Measurements from ENCODE around the gene ROM1.
A peak's percentile ranks its signal among the peaks of the same experiment; 100 is the strongest.

Gene ROM1

DNA sequence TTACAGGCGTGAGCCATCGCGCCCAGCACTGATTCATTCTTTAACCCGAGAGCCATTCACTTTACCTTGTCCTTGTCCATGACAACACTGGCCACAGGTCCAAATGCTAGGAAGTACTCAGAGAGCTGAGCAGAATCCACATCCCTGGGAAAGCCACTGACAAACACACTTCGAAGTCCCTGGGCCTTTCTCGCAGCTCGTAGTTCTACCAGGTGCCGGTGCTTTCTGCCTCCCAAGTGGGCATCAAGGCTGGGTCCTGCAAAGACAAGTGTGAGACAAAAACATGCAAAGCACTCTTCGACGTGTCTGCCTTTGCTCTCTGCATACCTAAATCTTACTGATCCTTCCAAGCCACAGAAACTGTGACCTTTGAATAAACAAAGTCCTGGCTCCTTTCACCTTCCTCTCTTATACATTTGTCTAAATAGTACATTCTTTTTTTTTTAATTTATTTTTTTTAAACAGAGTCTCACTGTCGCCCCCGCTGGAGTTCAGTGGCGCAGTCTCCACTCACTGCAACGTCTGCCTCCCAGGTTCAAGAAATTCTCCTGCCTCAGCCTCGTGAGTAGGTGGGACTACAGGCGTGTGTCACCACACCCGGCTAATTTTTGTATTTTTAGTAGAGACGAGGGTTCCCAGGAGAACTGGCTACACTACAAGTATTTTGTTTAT lies 24.0 kb upstream of the ROM1 start:
- no peak for DNase-seq

DNA sequence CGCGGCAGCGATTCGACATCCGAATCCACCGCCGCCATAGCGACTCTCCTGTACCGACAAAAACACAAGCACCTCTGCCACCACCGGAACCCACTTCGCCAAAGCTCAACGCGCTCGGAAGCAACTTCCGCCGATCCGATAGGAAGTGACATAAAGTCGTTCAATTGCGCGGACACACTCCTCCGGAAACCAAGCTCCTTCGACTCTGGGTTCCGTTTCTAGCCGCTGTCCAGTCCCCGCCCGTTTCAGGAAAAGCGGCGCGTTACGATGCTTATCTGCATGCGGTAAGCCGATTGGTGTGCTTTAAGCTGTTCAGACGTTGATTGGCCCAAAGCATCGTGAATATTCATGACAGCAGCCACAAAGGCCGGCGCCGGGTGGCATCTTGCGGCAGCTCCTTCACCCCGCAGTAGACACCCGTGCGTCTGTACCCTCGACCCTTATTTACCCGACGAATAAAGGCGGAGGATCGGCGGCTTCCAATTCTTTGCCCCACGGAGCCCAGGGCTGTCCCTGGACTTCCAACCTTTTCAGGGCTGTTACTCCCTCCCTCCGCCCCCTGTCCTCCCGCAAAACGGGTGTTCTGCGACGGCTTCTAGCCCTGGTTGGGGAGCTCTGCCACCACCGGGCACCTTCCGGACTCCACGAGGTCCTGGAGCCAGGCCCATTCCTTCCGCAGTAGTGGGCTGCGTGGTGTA lies 21.5 kb upstream of the ROM1 start, which contains the start of gene TUT1:
TUT1 (minus strand) TSS at position 76 of the 698 bp plus-strand sequence; CDS start at position 38, 38 bp downstream.
- peak; percentile 98 for DNase-seq

DNA sequence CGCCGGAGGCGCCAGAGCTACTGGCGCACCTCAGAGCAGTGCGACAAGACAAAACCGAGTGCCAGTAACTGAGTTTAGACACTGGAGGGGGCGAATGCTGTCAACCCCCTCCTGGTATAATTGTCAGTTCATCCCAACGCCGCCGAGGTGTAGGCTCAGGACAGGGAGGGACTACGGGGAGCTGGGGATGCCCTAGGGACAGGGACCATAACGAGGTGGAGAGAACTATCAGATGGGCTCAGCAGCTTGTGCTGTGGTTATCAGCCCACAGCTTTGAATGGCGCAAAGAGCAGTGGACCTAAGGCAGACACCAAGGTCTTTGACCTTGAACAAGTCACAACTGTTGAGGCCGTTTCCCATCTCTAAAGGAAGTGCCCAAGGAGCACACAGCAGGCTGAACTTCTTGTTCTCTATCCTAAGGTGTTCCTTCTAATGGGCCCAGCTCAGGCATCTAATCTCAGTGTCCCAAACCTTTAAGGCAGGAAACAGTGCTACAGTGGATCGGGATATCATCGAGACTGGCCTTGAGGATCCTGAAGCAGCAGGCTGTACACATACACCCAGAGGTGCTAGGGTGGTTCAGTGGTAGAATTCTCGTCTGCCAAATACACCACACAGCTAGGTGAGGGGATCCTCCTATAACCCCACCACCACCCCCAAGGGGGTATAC lies 20.8 kb upstream of the ROM1 start:
- DNase-seq = no peak

DNA sequence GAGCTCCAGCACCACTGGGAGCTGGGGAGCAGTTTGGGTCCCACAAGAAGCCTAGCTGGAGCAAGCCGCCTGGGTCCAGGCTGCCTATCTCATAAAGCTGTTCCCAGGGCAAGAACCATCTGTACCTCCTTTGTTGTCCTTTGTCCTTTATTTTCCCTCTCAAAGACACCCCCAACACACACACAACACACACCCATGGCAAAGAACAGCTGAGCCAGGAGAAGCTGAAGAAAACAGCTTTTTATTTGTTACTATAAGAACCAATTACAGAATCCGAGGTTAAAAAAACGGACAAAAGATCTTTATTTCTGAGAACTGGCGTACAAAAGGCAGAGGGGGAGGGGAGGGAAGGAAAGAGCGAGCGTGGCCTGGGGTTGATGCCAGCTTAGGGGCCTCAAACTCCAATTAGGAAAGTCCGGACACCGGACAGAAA lies 20.1 kb upstream of the ROM1 start:
- DNase-seq = no peak

DNA sequence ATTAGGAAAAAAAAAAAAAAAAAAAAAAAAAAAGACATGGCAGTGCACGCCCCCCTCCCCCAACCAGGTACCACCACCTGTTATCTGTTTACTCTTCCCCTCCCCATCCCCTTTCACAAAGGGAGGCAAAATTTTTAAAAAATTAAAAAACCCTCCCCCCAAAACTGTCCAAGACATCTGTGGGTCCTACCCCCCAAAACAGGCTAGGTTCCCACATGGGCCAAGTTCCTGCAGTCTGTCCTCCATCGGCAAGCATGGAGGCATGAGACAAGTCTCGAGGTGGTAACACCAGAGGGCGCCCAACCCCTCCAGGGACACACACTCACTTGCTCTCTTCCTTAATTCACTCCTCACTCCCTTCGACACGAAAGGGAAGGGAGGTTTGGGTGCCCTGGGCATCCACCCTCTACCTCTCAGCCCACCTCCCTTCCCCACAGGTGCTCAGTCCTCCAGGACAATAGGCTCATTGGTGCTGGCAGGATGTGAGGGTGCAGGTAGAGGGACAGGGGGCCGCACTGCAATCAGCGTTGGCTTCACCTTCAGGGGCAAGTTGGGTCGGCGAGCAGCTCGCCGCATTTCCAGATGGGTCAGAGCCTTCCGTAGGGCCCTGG lies 19.5 kb upstream of the ROM1 start:
- peak; percentile 42 to 68 for DNase-seq

DNA sequence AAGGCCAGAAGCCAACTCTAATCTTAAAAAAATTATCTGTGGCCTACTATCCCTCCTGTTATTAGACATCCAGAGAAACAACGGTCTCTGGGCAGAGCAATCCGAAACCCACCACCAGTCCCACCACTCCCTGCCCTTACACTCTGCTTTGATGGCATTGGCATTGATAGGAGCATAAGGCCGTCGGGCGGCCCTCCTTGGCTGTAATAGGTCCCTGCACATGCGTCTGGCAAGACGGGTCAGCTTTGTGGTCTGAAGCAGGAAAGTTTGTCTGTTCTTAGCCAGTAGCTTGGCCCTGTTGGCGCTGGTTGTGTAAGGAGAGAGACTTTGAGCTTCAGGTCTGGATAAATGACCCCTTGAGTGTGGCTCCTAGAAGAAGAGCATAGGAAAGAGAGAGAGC lies 17.9 kb upstream of the ROM1 start:
- no peak for DNase-seq

DNA sequence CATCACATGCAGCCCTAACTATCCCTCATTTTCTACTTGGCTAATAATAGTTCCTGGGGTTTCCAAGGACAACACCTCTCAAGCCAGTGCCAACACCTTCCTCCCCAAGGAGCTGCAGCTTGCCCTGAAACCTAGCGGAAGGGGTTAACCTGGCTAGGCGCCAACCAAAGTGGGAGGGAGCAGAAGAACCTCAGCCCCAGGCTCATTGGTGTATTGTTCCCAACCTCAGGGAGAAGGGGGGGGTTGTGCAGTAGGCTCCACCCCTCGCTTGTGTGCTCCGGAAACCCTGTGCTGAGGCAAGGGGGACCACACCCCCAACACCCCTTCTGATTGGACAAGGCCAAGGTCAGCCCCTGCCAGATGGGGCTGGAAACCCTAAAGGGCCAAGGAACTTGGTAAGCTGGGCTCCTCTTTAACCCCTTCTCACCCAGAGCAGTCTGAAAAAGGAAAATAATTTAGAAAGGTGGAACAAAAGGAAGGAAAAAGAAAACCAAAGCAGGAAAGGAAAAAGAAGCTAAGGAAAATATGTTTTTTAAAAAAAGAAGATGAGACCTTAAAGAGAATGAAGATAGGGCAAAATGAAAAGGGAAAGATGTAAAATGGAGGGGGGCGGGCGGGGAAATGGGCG lies 13.9 kb upstream of the ROM1 start:
- DNase-seq = peak; percentile 95 to 97

DNA sequence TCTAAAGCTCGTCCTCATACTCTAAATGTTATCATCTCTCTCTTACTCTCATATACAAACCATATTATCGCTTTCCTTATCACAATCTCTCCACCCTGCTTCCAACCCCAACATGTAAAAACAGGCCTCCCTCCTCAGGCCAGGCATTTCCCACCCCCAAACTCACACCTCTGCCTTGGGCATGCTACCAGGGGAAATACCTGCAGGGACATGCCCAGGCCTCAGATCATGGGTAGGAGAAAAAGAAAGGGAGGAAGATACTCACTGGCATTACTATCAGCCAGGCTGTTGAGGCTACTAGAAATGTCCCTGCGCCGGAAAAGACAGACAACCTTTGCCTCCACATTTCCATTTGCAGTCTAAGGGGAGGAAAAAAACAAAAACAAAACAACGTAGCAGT lies 13.2 kb upstream of the ROM1 start:
- no peak for DNase-seq

DNA sequence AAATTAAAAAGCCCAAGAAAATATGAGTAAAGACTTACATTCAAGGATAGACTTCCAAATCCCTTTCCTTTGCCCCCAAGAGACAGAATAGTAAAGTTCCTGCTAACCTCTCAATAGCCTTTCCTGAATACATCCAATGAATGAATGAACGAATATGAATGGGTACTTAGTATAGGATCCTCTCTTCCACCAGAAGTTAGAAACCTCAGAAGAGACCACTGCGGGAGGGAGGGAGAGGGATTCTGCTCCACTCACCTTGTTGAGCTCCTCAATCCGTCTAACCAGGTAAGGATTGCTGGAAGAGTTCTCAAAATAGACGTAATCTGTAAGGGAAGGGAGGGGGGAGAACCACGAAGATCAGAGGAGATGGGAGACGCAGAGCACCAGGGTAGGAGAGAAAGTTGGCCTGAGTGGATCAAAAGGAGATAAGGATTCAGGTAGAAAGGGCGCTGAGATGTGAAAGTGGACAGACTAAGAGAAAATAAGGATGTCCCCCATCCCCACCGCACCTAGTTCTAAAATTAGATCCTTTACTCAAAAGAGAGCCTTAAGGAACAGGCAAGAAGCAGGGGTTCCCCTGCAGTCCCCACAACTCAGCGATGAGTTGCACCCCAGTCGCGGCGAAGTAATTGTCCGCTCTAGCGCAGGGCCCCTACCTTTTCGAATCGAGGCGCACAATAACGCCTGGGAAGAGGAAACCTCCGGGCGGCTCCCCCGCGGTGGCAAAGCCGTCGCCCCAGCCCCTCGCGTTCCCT lies 12.5 kb upstream of the ROM1 start:
- no peak for DNase-seq

DNA sequence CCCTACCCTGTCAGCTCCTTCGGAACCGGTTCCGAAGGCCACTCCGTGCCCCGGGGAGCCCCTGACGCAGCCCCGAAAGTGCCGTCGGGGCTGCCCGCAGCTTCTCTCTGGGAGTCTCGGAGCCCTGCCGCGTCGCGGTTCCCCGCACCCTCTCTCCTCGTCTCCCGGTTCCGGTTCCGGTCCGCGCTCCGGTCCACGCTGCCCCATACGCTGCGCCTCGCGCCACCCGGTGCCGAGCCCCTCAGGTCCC lies 12.0 kb upstream of the ROM1 start:
- no peak for DNase-seq

DNA sequence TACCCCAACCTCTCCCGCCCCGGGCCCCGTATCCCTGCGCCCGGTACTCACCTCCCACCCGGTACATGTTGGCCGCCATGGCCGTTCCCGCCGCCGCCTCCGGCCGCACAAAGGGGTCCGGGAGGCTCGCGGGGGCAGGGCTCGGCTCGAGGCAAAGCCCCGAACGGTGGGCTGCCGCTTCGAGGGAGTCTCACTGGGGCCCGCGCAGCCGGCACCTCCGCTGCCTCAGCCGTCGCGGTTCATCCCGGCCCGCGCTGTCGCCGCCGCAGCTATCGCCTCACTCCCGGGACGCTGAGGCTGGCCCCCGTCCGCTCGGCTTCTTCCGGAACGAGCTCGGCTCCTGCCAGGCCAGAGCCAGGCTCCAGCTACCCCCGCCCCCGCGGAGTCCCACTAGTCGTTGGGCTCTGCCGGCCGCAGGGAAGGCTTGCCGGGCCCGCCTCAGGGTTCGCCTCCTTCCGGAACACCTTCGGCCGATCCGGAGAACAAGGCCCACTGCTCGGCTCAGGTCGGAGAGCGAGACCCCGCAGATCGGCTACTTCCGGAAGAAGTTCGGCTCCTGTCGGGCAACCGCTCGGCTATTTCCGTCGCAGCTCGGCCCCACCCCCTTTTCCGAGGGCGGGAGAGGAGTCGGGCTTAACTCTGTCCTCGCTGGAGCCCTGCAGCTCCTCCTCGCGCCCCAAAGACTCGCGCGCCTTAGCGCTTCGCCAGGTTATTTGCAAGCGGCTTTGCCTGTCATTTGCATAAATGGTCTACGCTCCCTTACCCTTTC lies 11.5 kb upstream of the ROM1 start, which contains the start of gene MTA2:
MTA2 (minus strand) TSS at position 494 of the 769 bp plus-strand sequence; CDS start at position 79, 415 bp downstream.
- DNase-seq = peak; percentile 96

DNA sequence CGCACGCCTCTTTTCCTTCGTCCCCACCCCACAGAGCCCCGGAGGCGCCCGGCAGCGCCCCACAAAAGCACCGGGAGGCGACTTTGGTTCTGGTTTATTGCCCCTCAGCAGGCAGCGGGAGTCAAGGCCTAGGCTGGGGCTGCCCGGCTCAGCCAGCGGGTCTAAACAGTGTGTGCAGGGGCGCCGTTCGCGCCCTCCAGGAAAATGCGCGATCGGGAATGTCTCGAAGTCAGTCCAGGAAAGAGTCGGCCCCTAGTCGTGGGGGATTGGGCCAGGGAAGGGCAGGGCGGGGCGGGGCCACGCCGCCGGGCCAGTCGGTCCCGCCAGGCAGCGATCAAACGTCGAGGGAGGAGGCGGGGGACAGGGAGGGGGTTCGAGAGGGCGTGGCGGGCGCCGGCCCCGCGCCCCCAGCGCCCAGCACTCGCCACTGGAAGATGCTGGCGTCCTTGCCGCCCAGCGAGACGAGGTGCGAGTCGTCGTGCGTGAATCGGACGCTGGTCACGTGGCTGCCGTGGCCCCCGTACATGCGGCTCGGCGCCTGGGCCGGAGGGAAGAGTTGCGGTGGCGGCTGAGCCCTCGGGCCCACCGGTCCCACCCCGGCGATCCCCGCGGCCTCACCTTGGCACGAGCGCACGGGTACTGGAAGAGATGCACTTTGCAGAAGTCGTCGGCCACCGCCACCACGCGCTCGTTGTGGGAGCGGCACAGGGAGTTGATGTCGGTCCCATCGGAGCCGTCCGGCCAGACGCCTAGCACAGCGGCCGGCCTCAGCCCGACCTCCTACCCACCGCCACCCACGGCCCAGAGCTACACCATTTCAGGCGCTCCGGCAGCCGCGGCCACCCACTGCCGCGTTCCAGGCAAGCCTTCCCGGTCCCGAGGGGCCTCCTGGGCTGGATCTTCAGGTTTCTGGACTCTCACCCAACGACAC lies 10.7 kb upstream of the ROM1 start:
- DNase-seq = no peak

DNA sequence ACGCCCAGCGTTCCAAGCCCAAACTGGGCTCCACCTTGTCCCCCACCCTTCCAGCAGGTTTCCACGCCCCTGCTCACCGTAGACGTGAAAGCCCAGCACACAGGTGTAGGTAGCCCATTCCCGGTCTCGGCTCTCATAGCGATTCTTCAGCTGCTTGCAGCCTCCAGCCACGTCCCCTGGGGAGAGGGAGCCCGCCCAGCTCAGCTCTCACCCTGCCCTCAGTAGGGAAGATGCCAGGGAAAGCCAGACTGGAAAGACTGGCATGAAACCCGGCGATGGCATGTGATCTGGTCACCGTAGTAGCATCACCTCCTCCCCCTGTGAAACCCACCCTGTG lies 10.0 kb upstream of the ROM1 start:
- DNase-seq = no peak

DNA sequence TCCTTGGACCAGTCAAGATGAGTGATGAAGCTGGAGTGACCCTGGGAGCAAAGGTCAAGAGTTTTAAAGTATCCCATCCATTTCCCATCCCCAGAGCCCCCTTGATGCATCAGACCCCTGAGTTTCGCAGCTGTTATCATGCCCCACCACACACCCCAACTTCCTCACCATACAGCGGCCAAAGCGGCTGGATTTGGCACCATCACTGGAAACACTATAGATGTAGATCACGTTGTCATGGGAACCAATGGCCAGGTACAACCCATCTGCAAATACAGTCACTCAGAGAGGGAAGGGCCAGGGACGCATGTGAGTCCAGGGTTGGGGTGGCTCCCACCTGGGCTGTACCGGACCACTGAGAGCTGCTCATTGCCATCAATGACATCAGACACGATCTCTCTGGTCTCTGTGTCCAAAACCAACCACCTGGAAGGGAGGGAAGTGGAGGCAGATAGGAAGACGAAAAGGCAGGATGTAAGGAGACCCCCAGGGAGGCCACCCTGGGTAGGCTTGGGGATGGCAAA lies 9.2 kb upstream of the ROM1 start:
- DNase-seq = no peak

DNA sequence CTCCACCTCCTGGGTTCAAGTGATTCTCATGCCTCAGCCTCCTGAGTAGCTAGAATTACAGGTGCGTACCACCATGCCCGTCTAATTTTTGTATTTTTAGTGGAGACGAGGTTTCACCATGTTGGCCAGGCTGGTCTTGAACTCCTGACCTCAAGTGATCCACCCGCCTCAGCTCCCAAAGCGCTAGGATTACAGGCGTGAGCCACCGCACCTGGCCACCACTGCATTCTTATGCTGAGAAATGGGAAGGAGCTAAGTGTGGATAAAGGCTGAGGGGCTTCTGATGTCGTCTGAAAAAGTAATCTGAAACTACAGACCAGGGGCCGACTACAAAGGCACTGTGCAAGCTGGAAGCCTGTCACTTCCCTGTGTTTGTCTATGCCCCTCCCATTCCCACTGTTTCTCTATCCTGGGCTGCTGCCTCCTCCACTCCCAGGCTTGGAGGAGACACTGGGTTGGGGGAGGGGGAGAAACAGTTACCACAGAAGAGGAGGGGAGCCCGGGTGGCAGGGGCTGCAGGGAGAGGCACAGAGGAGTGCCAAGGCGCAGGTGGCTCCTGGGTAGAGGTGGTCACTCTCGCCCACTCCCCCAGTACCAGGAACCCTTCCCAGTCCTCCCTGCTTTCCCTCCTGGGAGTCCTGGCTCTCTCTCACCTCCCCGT lies 8.5 kb upstream of the ROM1 start:
- DNase-seq = no peak

DNA sequence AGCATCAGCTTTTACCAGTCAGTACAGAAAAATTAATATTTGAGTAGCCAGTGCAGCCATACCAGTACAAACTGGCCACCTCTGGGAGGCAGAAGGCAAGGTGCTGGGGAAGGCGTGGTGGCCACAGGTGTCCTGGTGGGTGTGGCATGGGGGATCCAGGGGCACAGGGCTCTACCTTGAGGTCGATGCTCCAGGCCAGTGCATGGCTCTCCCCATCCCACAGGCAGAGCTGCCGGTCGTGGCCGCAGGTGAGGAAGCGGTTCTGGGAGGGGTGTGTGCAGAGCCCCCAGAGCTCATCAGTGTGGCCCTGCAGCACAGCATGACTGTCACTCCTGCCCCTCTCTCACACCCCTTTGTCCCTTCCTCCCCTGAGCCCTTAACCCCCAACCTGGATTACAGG lies 7.6 kb upstream of the ROM1 start:
- no peak for DNase-seq

DNA sequence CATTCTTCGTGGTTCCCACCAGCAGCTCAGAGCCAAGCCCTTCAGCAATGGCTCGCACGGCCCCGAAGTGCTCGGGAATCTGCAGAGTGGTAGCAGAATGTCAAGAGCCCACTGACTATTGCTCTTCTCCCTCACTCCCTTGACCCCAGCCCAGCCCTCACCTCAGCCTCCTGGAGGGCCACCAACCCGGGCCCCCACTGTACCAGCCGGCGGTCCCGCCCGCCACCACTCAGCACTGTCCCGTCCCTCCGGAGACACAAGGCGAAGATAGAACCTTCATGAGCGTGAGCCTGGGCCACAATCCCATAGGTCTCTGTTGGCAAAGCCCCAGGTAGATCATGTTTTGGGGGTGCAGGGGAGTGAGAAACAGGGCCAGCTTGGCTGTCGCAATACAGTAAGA lies 7.2 kb upstream of the ROM1 start:
- no peak for DNase-seq

DNA sequence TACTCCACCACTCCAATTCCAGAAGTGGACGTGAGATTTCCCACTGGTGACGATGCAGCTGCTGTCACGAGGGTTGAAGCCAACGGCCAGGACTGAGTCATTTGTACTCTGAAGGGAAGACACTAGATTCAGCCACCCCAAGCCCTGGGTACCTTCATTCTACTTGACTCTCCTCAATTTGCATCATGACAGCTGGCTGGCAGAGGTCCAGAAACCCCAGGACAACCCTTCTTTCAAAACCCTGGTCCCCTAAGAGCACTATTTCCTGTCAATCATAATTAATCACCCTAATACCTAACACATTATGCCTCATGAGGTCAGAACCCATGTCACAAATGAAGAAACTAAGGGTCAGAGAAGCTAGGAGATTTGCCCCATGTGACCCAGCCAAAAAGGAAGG lies 5.3 kb upstream of the ROM1 start:
- no peak for DNase-seq

DNA sequence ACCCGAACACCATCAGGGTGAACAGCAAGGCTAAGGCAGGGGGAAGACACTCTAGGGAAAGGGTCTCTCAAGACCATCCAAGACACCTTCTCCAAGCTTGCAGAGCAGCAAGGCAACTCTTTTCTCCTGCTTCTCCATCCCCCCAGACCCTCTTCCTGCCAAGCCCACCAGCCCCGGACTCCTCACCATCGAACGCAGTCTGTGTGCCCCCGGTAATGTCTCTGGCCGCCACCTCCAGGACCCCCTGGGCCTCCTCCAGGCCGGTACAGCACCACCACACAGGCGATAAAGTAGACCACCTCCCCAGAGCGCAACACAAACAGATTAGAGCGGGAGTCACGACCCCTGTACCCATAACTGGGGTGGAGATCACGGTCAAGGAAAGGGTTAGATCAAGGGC lies 4.3 kb upstream of the ROM1 start:
- no peak for DNase-seq

DNA sequence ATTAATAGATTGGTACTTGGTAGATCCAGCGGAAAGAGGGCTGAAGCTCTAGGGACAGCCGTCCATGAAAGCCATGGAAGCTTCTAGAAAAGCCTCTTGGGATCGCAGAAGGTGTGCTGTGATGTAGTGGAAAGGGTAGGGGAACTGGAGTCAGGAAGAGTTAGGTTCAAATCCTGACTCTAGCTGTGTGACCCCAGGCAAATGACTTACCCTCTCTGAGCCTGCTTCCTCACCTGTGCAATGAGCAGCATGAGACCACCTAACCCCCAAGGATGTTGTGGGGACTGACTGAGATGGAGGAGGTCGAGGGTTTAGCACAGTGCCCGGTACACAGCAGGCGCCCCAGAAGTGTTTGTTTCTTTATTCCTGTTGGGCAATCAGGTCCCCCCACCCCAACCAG lies 2.7 kb upstream of the ROM1 start:
- DNase-seq = no peak

Measured in SHP77 (cell line).